ENCODE results near the gene CBX3. TPM values are rescaled to one million over a fixed set of nuclear protein-coding genes. Genes with fewer than 3 reads are reported as not detected.

The CBX3 gene
- total and polyA plus RNA-seq, 10 of the 15 experiments (the other 5 are each of a cell fraction or from before 2014, with no cell fraction given) = 153 to 307 (median 225) TPM

DNA sequence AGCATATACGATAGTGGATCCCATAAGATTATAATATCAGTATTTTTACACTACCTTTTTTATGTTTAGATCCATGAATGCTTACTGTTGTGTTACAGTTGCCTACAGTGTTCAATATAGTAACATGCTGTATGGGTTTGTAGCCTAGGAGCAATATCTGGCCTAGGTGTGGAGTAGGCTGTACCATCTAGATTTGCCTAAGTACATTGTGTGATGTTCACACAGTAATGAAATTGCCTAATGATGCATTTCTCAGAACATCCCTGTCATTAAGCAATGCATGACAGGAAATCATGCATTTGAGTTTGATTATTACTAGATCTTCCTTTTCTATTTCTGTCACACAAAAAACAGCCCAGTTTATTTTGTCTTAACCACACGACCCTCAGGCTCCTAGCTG lies 14.5 kb downstream of the CBX3 start (continued):
- TF ChIP-seq, protein P1, sequence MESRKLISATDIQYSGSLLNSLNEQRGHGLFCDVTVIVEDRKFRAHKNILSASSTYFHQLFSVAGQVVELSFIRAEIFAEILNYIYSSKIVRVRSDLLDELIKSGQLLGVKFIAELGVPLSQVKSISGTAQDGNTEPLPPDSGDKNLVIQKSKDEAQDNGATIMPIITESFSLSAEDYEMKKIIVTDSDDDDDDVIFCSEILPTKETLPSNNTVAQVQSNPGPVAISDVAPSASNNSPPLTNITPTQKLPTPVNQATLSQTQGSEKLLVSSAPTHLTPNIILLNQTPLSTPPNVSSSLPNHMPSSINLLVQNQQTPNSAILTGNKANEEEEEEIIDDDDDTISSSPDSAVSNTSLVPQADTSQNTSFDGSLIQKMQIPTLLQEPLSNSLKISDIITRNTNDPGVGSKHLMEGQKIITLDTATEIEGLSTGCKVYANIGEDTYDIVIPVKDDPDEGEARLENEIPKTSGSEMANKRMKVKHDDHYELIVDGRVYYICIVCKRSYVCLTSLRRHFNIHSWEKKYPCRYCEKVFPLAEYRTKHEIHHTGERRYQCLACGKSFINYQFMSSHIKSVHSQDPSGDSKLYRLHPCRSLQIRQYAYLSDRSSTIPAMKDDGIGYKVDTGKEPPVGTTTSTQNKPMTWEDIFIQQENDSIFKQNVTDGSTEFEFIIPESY (IDR thresholded peaks at IDR 0.05) = no peak
- TF ChIP-seq, protein P2, sequence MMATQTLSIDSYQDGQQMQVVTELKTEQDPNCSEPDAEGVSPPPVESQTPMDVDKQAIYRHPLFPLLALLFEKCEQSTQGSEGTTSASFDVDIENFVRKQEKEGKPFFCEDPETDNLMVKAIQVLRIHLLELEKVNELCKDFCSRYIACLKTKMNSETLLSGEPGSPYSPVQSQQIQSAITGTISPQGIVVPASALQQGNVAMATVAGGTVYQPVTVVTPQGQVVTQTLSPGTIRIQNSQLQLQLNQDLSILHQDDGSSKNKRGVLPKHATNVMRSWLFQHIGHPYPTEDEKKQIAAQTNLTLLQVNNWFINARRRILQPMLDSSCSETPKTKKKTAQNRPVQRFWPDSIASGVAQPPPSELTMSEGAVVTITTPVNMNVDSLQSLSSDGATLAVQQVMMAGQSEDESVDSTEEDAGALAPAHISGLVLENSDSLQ (IDR thresholded peaks at IDR 0.05) = no peak

DNA sequence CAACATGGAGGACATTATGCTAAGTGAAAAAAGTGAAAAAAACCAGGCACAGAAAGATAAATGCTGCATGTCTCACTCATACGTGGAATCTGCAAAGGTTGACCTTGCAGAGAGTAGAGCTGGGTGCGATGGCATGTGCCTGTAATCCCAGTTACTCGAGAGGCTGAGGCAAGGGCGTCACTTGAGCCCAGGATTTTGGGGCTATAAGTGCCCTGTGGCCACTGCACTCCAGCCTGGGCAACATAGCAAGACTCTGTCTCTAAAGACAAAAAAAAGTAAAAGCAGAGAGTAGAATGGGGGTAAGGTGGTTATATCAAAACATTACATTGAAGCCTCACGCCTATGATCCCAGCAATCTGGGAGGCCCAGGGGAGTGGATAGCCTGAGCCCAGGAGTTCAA lies 22.8 kb downstream of the CBX3 start:
- Histone ChIP-seq H3K27me3 (replicated peaks in 1 of 2; ENCODE audit: control insufficient read depth in 2 of 2, insufficient read depth in 2 of 2, low read length in 1 of 2) (no peaks in the 10 kb centered on the region; a peak in 2 of 4 replicates), H3K9ac (ENCODE audit: control insufficient read depth, insufficient read depth, low read length) (no peak overlapping the region), H3K4me1 (ENCODE audit: control insufficient read depth, insufficient read depth, low read length) (no peaks in the 10 kb centered on the region), H3K36me3 (ENCODE audit: control insufficient read depth in 2 of 2, insufficient read depth in 2 of 2, low read length in 1 of 2) (no peaks in the 10 kb centered on the region), H3K79me2 (ENCODE audit: control insufficient read depth, insufficient read depth, low read length) (no peaks in the 10 kb centered on the region), H3K4me3 (no peak overlapping the region), H3K4me2 (ENCODE audit: control insufficient read depth, insufficient read depth) (no peak overlapping the region), H2AFZ (ENCODE audit: control insufficient read depth, low read depth, low read length) (no peak overlapping the region), H3K27ac (ENCODE audit: control insufficient read depth, insufficient read depth) (no peak overlapping the region), H4K20me1 (ENCODE audit: control insufficient read depth, insufficient read depth) (no peaks in the 10 kb centered on the region), H3K9me3 (replicated peaks; ENCODE audit: control insufficient read depth, insufficient read depth, low read length) (no peaks in the 10 kb centered on the region)
- in situ Hi-C loops (cut with MboI) = no loop called here
- ChIA-PET SMC1A (ENCODE audit: uncharacterized antibody, unreplicated experiment) (interaction anchor here (0.7 to 2.1 kb wide), 2 partner anchors 13 to 14 kb away, joined by 5 read pairs; no protein-coding TSS in a partner anchor), CTCF (interaction anchor here (1.1 kb wide), 1 partner anchor 141 kb away, joined by 3 read pairs; no protein-coding TSS in a partner anchor), RAD21 (ENCODE audit: unreplicated experiment) (no interaction called here), POLR2A (no interaction called here)
- intact Hi-C loops (cut with micrococcal nuclease; ENCODE audit: unreplicated experiment) = no loop called here
- ATAC-seq (no peak), DNase-seq (ENCODE audit: low read depth, low spot score) (no peak), FAIRE-seq (no peak)
- 49% methylated on average over 5 of the region's 5 CpGs for WGBS (ENCODE audit: insufficient coverage, insufficient replicate concordance, low lambda C conversion rate, missing lambda C conversion rate)
- no TSS peak for BruUV-seq (replicated peaks)
- TF ChIP-seq MXI1 (IDR thresholded peaks at IDR 0.05; ENCODE audit: low read depth, low read length) (no peak), GABPA (IDR thresholded peaks at IDR 0.05; ENCODE audit: low read depth) (no peak), NBN (IDR thresholded peaks at IDR 0.05) (no peak), CBX5 (IDR thresholded peaks at IDR 0.05; ENCODE audit: low read depth) (no peak), ESRRA (IDR thresholded peaks at IDR 0.05; ENCODE audit: low read length) (no peak), BACH1 (IDR thresholded peaks at IDR 0.05; ENCODE audit: borderline replicate concordance) (no peak), GATAD2B (conservative IDR thresholded peaks at IDR 0.05; ENCODE audit: low read depth) (no peak), ATF7 (IDR thresholded peaks at IDR 0.05; ENCODE audit: low read depth) (no peak)
- TF ChIP-seq, protein P3, sequence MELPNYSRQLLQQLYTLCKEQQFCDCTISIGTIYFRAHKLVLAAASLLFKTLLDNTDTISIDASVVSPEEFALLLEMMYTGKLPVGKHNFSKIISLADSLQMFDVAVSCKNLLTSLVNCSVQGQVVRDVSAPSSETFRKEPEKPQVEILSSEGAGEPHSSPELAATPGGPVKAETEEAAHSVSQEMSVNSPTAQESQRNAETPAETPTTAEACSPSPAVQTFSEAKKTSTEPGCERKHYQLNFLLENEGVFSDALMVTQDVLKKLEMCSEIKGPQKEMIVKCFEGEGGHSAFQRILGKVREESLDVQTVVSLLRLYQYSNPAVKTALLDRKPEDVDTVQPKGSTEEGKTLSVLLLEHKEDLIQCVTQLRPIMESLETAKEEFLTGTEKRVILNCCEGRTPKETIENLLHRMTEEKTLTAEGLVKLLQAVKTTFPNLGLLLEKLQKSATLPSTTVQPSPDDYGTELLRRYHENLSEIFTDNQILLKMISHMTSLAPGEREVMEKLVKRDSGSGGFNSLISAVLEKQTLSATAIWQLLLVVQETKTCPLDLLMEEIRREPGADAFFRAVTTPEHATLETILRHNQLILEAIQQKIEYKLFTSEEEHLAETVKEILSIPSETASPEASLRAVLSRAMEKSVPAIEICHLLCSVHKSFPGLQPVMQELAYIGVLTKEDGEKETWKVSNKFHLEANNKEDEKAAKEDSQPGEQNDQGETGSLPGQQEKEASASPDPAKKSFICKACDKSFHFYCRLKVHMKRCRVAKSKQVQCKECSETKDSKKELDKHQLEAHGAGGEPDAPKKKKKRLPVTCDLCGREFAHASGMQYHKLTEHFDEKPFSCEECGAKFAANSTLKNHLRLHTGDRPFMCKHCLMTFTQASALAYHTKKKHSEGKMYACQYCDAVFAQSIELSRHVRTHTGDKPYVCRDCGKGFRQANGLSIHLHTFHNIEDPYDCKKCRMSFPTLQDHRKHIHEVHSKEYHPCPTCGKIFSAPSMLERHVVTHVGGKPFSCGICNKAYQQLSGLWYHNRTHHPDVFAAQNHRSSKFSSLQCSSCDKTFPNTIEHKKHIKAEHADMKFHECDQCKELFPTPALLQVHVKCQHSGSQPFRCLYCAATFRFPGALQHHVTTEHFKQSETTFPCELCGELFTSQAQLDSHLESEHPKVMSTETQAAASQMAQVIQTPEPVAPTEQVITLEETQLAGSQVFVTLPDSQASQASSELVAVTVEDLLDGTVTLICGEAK (IDR thresholded peaks at IDR 0.05; ENCODE audit: borderline replicate concordance) = no peak
- TF ChIP-seq, protein P4, sequence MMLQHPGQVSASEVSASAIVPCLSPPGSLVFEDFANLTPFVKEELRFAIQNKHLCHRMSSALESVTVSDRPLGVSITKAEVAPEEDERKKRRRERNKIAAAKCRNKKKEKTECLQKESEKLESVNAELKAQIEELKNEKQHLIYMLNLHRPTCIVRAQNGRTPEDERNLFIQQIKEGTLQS (IDR thresholded peaks at IDR 0.05; ENCODE audit: borderline replicate concordance, extremely low read depth, low read depth, low read length) = no peak

Data from GM12878 (cell line).